PC-9 (cell line): ENCODE data around the gene ACOT12.

Source experiments
- EZH2 ChIP-seq: fragments of 200-600 bp; sonication (generic); IDR thresholded peaks from 2 replicates; pipeline ENCODE4 v1.8.0; 2017; ENCODE audit warnings: antibody characterized with exemption, low read depth
- TF ChIP-seq, protein P1 (sequence below): fragments of 200-600 bp; sonication (generic); conservative IDR thresholded peaks from 2 replicates; pipeline ENCODE4 v1.6.1; 2017; ENCODE audit warnings: mixed run types, antibody characterized with exemption, mild to moderate bottlenecking, moderate library complexity

DNA sequence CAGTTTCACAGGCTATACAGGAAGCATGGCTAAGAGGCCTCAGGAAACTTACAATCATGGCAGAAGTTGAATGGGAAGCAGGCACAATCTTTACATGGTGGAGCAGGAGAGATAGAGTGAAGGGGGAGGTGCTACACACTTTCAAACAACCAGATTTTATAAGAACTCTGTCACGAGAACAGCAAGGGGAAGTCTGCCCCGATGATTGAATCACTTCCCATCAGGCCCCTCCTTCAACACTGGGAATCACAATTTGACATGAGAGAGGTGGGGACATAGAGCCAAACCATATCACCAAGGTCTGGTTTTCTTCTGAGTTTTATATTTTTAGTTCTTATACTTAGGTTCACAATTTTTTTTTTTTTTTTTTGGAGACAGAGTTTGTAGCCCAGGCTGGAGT lies 76.4 kb downstream of the ACOT12 start:
- TF ChIP-seq, protein P1, sequence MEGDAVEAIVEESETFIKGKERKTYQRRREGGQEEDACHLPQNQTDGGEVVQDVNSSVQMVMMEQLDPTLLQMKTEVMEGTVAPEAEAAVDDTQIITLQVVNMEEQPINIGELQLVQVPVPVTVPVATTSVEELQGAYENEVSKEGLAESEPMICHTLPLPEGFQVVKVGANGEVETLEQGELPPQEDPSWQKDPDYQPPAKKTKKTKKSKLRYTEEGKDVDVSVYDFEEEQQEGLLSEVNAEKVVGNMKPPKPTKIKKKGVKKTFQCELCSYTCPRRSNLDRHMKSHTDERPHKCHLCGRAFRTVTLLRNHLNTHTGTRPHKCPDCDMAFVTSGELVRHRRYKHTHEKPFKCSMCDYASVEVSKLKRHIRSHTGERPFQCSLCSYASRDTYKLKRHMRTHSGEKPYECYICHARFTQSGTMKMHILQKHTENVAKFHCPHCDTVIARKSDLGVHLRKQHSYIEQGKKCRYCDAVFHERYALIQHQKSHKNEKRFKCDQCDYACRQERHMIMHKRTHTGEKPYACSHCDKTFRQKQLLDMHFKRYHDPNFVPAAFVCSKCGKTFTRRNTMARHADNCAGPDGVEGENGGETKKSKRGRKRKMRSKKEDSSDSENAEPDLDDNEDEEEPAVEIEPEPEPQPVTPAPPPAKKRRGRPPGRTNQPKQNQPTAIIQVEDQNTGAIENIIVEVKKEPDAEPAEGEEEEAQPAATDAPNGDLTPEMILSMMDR: no peak
- no peak for TF ChIP-seq EZH2
